GM21619 (cell line): ENCODE measurements around the gene BNC2.

Source experiments
- ATAC-seq: cut with Tn5 transposase; IDR thresholded peaks from one replicate; pipeline ENCODE4 v1.9.1; 2021; ENCODE audit not compliant: unreplicated experiment

Gene BNC2

DNA sequence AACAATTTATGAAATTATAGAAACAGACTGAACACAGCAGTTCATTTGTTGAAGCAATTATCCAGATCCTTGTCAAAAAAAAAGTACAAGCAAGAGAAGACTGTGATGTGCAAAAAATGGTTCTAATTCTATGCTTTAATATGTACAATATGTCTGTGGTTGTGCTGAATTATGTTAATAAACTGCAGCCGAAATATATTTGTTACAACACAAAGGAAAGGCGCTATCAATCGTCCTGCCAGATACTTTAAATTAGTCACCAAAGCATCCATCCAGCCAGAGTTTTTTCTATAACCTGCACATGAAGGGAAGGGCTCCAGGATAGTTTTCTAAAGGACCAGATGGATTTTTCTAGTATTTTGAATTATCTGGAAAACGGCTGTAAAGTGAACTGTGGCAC is 259.5 kb downstream of the BNC2 start:
- no peak for ATAC-seq

DNA sequence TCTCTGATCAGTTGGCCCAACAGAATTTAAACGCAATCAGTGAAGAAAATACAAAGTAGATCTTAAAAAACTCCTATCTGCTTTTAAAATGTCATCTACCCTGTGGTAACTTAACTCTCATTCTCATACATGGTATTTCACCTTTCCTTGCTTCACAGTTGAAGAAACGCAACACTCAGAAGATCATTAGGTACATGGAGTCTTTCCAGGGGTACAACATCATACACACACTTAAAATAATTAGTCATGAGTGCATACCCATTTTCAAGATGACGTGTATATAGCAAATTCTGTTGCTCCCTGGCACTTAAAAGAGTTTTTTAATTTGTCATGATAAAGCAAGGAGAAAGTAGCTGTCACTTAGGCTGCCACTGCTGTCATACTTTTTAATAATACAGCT is 259.9 kb downstream of the BNC2 start:
- no peak for ATAC-seq

DNA sequence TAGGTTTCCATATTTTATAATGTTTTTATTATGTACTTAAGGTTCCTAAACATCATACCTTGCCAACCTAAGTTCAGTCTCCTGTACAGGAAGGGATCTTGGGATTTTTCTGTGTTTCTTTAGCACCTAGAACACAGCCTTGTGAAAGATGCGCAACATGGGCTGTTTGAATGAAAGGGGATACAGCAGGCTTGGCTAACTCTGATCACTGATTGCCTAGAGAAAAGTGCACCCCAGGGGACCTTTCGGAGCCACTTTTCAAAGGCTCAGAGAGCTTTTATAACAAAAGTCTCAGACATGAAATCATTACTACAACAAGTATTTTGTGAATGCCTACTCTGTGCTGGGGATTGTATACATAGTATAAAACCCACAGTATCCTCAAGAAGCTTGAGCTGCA is 261.6 kb downstream of the BNC2 start:
- ATAC-seq = no peak

DNA sequence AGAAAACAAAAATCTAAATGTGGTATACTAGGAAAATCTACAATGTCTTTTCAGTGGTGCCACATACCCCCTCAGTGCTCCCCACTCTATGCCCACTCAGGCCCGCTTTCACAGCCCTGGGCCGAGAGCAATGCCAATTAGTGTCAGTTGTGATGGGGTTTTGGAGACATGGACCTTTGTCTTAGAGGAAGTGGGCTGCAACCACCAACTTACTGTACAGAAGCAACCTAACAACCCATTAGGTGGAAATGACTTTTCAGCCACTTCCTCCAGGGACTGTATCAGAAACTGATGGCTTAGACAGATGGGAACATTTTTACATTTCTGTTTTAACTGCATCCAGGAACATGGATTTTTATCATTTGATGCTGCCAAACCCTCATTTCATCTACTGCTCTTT is 268.0 kb downstream of the BNC2 start:
- no peak for ATAC-seq

DNA sequence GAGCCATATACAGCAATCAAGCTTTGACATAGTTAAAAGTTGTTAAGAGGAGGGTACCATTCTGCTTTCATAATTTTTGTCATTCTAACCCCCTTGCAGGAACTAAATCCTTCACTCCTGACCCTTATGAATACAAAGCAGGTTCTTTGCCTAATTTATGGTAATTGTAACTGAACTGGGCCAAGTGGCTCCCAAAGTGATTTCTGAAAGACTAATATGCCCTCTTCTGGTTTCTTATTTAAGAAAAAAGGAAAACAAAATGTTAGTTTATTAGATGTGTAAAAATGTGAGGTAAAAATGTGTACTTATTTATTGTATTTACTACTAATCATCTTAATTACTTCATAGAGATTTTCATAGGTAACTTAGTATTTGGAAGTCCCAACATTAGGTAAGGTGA is 268.5 kb downstream of the BNC2 start:
- no peak for ATAC-seq

DNA sequence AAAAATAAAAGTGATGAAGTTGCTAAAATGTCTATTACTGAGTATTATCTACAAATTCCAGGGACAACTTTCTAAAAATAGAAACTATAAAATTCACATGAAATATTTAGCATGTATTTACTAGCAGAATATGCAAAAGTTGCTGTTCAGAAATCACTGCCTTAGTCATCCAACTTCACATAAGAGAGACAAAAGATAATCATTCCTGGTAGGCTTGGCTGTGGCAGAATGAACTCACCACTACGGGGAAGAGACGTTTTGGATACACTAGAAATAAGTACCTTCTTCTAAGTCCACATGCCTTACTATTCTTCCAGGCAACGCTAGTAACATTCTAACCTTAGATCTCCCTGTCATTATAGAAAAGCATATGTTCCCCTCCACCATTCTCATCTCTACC is 272.2 kb downstream of the BNC2 start:
- no peak for ATAC-seq

DNA sequence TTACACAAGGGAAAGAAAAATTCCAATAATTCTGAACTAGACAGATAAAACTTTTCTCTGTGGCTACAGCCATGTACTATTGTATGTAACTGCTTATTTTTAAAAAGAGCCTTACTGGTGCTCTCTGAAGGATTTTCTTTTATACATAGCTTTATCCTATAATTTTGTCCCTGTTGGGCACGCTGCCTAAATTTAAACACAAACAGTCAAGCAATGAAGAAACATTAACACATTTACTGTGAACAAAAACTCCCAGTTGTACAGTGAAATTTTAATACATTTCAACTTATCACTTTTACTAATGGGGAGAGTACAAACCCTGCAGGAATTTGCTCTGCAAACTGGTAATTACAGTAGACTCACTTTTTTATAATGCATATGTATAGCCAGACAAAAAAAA is 273.3 kb downstream of the BNC2 start:
- ATAC-seq = no peak

DNA sequence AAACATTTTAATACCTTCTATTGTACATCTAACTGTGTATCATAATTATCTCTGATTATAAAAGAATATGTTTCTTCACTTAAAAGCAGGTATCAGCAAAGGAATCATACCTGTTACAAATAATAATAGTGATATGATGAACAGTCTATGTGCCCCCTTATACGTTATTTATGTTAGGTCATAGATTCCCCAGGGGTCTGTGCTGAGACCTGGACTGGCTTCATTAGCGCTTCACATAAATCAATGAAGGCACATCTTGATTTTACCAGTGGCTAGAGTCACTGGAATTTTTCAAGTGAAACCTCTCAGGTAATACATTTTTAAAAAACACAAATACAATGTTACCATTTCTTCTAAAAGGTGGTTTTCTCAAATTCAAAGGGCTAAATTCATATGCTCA is 275.2 kb downstream of the BNC2 start:
- no peak for ATAC-seq

DNA sequence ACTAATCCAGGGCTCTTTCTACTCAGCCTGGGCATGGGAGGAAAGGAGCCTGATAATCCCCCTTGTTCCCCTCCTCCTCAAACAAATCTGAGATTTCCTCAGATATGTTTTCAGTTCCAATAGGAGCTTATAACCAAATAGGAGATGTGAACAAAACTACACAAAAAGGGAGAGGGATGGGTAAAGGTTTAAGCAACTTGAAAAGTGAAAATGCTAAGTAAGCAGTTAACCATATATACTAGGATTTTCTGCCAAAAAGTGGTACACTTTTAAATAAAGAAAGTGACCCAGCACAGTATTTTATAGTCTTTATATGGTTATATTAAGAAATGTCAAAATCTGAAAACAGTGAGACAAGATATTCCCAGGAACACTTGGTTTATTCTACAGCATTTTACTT is 275.7 kb downstream of the BNC2 start:
- no peak for ATAC-seq

DNA sequence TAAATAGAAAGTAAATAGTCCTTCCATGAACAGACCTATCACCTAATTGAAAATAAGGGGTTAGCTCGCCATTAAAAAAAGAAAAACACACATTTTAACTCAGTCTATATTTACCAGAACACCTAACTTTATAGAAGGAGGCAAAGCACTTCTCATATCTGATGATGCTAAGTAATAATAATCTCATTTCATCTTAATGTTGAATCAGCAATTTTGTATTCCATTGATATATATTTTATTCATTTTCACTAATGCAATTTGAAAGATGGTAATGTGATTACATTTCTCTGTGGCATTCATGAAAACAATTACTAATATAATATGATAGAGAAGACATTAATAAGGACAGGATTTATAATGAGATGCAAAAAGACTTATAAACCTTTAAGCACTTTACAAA is 276.7 kb downstream of the BNC2 start:
- no peak for ATAC-seq

DNA sequence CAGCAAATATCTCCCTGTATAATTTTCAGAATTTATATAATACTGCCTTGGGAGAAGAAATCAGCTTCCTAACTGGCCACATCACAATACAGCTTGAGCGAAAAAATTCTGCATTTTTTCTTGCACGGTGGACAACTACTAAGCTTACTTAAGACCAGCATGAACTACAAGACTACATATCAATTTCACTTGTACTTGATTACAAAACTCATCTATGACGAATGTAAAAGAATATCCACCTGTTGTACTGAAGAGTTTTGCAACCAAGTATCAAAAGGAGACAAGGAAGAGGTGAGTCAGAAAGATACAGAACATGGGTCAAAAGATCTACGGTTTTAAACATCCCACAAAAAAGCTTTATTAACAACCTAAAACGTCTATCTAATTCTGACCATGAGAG is 279.4 kb downstream of the BNC2 start:
- no peak for ATAC-seq

DNA sequence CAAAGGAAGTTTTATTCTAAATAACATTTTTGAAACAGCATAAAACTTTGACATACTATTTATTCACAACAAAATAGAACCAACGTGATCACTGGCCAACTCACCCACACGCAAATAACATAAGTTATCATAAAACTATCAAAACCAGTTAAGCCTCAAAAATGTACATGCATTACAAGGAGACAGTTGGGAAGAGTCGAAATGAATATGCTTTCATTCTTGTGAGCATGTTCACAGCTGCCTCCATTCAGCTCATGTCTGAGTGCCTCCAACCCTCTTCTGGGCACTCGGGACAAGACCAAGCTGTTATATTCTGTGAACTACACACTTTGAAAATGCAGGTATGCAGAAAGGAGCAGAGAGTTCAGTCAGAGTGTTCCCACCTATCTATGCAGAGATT is 284.9 kb downstream of the BNC2 start:
- no peak for ATAC-seq

DNA sequence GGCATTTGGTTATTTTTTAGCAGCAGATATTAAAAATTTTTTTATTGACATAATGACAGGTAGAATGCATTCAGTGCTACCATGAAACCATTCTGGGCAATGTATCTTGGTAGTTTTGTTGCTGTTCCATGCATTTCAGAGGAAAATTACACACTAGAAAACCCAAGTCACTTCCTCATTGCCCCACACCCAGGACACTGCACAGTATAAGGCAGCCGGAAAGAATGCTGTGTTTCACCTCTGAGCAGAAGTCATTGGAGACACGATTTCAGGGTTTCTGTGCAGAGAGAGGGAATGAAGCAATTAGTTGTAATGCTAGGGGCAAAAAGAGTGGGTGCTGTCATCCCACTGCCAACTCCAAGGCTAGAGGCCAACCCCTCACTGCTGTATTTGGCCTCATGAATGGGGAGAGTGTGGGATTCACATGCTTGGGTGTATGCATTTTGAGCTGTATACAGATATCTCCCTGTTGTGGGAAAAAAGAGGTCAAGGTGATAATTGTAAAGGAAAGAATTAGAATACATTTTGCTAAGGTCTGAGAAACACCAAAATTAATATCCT is 290.5 kb downstream of the BNC2 start:
- no peak for ATAC-seq

DNA sequence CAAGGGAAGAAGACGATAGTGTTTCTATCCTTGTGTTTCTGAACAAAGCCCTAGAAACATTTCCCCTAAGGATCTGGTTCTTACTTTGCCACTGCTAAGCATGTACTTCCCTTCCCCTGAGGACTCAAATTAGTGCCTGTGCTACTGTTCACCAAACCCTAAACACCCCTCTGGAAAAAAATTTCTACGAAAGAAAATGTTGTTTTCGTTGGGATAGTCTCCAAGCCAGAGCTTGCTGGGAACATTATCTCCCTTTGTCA is 294.6 kb downstream of the BNC2 start:
- no peak for ATAC-seq

DNA sequence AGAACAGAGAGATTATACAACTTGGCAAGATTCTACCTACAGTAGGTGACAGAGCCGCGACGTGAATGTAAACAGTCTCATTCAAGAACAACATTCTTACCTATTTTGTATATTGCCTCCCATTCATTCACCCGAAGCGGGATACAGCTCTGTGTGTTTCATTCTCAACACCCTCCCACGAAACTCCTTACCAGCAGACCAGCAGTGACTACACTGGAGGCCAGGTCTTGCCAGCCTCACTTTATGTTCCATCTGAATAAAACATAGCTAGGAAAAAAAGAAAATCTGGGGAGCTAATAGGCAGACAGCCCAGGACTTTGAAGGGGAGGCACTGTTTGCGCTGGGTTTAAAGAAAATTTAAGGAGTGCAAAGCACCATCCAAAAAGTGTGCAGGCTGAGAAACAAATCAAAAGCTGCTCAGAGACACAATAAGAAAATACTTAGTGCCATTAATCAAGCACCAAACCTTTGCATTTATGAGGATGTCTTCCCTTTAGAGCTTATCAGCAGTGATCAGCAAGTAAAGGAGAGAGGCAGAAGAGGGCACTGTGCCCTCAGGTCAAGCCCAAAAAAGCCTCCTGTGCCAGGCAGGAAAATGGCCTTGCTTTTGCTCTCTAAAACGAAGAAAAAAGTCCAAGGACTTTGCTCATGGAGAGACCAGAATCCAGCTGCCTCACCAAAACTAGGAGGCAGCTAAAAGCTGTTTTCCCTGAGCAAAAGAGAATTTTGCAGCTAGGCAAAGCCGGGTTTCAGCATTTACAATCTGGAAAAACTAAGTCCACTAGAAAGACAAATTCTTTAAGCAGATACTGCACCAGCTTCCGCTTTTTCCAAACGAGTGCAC is 295.1 kb downstream of the BNC2 start:
- ATAC-seq = no peak

DNA sequence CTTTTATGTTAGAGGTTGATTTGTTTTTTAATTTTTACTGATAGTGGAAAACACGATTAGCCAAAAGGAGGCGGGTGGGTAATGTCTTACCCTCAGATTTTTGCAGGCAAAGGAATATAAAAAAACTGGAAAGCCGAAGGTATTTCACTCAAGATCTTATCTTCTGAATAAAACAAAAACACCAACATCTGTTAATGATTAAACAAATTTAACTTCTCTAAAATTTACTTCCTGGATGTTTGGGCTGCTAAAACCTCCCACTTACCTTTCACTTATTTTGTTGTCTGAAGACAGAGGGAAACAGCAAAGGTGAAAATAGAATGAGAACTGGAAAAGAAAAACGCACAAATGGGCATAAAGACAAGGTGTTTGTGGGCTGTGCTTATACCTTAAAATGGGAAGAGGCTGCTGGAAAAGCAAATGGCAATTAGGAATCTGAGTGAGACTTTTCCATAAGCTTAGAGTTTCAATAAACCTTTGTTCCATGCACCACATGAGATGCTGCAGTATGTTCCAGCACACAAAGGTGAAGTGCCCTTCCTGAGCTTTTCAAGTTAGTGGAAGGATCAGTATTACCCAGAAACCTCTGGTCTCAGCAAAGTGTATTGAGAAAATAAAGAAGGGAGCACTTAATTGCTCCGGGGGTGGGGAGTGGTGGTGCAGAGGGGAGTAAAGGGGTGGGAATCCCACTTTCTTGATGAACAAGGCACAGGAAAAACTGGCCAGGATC is 298.3 kb downstream of the BNC2 start:
- ATAC-seq = no peak

DNA sequence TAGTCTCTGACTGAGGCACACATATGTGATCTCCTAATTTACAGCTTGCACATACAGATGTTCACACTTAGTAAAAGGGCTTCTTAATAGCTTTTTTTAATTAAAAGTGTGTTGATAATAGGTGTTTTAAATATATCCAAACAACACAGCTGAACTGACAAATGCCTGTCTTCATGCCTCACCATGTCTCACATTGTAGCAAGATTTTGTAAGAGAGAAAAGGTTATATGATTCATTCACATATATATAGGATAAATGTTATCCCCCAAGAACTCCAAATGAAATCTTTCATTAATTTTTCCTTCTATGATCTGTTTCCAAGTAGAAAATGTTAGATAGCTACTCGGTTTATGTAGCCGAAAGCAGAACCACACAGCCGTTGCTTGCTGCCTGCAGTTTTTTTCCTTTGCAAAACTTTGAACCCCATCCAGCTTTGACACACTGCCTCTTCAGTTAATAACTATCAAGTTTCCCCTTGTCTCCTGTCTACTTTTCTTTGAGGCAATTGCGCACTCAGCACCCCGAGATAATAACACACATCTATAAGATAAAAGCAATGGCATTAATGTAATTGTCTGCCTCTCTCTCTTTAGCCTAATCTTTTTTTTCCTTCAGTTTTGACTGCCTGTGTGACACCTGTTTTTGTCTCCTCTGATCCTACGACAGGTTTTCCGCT is 299.2 kb downstream of the BNC2 start:
- no peak for ATAC-seq

DNA sequence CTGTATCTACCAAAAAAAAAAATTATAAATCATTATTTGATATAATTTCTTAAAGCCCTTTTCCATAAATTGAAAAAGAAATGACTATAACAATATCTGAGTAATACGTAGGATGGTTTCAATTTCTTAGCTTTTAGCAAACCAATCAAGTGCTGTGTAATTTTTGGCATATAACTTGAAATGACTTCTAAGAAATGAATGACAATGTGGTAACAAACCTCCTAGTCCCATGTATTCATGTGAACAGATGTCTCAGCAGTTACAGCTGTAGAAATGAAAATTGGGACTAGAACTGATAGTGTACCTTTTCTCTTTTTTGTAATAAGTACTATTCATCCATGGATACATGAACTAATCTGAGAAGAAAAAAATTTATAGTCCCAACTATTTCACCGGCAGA is 307.0 kb downstream of the BNC2 start:
- no peak for ATAC-seq

DNA sequence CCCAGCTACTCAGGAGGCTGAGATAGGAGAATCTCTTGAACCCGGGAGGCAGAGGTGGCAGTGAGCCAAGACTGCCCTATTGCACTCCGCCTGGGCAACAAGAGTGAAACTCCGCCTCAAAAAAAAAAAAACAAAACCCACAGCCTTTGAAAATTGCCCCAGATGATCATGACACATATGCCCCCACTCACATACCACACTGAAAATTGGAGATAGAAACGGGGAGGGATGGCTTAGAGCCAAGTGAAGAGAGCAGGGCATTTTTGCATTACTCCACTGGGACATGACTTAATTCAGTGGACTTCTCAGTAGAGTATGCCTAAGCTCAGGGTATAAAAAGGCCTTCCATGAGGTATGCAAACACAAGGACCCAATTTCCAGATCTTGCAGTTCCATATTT is 309.3 kb downstream of the BNC2 start:
- ATAC-seq = no peak

DNA sequence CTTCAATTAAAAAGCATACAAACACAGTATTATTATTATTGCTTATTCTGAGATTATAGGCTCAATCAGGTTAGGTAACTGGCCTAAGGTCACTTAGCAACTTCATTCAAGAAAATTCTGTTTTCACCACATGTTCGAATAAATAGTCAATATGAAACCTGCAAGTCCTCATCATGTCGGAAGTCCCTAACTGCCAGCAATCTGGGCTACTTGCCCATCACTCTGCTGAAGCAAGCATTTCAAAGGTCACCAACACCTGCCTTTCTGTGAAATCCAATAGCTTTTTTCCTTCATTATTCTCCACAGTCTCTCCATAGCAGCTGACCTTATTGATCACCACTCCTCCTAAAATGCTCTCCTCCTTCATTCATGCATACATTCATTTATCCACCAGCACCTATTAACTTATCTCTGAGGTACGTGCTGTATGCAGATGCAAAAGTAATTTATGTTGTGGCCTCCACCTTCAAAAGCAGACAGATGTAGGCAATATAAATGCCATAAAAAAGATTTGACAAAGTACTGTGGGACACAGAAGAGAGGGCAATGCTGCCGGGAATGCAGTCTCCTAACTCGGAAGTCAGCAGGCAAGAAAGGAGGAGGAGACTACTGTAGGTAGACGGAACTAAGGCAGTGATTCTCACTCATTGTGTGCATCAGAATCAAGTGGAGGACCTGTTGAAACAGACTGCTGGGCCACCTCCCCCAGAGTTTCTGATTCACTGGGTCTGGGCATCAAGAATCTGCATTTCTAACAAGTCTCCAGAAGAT is 310.9 kb downstream of the BNC2 start:
- no peak for ATAC-seq

DNA sequence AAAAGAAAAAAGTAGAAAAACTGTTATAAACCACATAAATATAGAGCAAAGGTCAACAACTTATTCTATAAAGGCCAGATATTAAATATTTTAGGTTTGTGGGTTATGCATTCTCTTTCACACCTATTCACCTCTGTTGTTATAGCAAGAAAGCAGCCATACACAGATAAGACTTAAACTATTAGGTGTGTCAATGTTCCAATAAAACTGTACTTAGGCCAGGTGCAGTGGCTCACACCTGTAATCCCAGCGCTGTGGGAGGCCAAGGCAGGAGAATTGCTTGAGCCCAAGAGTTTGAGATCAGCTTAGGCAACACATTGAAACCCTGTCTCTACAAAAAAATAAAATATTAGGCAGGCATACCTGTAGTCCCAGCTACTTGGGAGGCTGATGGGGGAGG is 314.7 kb downstream of the BNC2 start:
- no peak for ATAC-seq
